HG03521 (cell line): Measurements from ENCODE around the gene GLIS1.

ENCODE experiments used
- ATAC-seq: cut with Tn5 transposase; IDR thresholded peaks from one replicate; pipeline ENCODE4 v1.9.1; 2021; ENCODE audit warnings: mild to moderate bottlenecking, moderate library complexity; ENCODE audit not compliant: unreplicated experiment

The GLIS1 gene

DNA sequence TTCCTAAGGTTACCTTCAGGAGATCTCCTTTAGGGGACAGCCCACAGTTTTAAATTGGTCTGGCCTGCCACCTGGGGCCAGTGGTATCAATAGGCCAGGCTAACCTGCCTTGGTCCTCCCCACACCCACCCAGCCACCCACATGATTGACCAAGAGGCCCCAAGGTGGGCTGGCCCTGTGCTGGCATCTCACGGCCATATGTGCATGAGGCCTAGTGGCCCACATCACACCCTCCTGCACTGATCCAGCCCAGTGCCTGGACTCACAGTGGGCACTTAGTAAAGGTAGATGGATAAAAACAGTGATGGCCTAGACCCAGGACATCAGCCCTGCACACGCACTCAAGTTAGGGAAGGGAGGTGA, 197.7 kb downstream of the GLIS1 start:
- no peak for ATAC-seq

GRCh38 chr1:53540604-53541262, 198.2 kb downstream of the GLIS1 start:
- ATAC-seq = no peak

DNA sequence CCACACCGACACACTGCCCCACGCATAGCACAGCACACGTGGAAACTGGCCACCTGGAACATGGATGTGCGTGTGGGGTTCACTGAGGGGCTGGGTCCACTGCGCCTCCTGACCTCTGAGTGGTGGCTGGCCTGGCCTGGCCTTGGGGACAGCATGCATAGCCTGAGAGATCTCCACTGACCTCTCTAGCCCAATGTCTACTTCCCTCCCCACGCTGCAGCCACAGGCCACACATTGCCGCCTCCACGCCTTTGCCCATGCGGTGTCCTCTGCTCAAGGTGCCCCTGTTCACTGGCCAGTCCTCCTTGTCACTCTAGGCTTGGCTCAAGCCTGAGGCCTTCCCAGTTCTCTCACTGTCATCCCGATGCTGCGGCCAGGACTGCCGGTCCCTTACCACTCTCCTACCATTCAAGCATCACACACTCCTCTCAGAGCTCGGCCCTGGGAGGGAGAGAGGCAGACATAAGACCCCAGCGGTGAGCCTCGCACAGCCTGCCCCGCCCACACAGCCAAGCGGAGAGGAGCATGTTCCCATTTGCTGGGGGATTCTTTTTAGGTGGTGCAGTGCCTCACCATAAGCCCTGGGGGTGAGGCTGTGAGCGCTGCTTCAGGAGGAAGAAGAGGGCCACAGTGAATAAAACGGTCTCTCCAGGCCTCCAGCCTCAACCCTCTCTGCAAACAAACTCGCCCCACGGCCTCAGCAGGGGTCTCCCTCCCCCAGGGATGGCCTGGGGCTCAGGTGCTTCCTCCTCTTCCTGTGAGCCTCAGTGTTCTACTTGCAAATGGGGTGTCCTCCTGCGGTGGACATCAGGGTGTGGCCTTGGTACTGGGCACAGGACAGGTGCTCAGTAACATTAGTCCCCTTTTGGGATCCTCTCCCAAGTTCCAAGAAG, 199.0 kb downstream of the GLIS1 start:
- no peak for ATAC-seq

- ATAC-seq = no peak
Observed at GRCh38 chr1:53539226-53539625, 199.7 kb downstream of the GLIS1 start.

DNA sequence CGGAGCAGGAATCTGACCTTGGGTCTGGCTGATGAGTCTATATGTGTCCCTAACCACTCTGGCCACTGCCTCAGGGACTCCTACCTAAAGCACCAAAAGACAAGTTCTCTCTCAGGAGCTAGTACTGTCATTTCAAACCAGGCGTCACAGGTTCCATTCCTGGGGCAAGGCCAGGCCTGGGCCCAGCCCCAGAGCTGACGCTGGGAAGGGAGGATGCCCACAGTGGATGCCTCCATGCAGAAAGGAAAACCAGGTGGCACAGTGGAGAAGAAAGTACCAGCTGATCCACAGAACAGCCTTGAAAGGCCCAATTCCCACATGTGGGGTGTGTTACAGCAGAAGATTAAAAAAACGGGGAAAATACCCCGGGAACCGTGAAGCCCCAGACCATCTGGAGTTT, 202.4 kb downstream of the GLIS1 start:
- ATAC-seq = no peak

- no peak for ATAC-seq
Observed at GRCh38 chr1:53535846-53536245, 203.1 kb downstream of the GLIS1 start.

DNA sequence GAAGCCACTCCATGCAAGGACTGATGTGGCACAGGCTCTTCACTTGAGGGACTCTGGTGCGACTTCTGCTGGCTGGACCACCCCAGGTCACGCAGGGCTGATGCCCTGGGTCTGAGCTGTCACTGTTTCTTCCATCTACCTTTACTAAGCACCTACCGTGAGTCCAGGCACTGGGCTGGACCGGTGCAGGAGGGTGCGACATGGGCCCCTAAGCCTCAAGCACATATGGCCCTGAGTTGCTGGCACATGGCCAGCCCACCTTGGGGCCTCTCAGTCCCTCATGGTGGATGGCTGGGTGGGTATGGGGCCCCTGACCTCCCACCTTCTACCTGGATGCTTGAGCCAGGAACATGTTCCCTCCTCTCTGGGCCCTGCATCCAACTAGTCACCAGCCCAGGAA, 203.7 kb downstream of the GLIS1 start:
- no peak for ATAC-seq

DNA sequence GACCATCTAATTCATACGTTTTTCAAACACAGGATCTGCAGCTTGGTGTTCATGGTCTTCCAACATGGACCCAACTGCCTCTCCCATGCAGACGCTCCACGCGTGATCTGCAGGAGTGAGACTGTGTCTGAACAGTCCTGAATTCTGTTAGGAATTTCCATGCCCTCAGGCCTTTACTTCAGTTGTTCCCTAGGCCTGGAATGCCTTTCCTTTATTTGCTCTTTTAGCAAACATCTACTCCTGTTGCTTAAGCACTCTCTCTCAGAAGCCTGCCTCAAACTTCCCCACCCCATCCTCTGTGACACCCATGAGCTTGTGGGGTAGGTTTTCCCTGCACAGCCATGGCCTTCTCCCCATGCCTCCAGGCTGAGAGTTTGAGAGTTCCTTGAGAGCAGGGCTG, 206.1 kb downstream of the GLIS1 start:
- ATAC-seq = no peak

DNA sequence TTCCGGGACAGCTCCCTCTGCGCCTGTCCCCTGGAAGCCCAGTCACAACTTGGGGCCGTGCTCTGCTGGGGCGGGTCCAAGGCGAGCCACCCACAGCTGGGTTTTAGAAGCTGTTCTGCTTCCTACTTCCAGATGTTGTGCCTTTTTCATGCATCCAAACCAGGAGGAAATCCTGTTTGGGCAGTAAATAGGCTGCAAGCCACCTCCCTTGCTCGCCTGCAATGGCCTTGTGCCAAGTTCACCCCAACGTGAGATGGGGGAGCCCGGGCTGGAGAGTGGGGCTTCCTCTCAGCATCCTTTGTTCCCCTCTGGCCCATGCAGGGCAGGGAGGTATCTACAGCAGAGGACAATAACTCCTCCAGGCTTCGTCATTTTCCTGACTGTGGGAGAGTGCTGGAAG, 206.6 kb downstream of the GLIS1 start:
- no peak for ATAC-seq

DNA sequence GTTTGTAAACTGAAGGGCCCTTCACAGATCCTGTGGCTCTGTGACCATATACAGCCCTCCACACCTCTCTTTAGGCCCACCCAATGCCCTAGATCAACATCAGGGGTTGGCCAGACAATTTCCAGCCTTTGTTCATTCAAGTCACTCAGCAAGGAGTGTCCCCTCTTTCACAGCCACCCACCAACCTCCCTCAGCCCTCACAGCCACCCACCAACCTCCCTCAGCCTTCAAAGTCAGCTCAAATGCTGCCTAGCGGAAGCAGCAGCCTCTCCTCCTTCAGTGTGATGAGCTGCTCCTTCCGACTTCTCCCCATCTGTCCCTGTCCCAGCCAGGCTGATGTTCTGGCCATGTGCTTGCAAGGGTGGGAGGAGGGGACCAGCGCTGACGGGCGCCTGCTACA, 208.4 kb downstream of the GLIS1 start:
- no peak for ATAC-seq

DNA sequence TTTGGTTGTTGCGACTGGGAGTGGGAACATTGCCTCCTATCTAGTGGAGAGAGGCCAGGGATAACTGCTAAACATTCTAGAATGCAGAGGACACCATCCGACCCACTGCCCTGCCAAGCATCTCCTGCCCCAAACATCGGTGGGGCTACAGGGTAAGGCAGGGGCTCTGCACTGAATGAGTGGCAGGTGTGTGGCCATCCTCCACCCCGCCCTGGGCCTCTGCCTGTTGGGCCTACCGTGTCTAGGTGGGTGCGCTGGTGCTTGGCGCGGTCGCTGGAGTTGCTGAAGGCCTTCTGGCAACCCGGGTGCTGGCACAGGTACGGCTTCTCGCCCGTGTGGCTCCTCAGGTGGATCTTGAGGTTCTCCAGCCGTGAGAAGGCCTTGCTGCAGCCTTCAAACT, 209.4 kb downstream of the GLIS1 start:
- ATAC-seq = no peak

DNA sequence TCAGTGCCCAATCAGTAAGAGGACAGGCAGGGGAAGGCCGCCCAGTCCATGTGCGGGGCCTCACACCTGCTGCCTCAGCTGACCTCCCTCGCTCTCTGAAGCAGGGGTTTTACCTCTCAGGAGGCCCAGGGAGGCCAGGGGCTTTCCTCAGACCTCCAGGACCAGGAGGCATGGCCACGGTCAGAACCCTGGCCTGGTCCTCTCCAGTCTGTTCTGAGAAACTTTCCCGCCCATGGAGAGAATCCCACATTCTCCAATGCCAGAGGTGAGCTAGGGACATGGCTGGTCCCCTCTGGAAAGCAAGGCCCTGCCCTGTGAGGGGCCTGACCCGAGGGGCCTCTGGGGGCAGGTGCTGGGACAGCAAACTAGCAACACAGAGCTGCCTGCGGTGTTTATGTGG, 211.6 kb downstream of the GLIS1 start:
- ATAC-seq = no peak

- no peak for ATAC-seq
Observed at GRCh38 chr1:53526451-53527101, 212.4 kb downstream of the GLIS1 start.

DNA sequence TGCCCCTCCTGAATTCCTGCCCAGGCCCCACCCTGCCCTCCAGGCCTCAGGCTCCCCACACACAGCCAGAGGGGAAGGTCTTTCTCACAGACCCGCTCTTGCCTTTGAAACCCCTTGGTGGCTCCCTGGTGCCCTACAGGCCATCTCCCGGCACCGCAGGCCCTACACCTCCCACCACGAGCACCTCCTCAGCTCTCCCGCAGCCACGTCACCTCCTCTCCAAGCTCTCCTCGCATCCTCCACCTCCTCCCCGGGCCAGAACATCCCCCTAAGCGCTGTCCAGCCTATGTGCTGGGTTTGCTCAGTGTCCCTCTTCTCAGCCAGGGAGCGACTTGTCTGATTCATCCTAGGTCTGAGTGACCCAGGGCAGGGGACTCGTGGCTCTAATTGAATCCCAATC, 213.4 kb downstream of the GLIS1 start:
- ATAC-seq = no peak

DNA sequence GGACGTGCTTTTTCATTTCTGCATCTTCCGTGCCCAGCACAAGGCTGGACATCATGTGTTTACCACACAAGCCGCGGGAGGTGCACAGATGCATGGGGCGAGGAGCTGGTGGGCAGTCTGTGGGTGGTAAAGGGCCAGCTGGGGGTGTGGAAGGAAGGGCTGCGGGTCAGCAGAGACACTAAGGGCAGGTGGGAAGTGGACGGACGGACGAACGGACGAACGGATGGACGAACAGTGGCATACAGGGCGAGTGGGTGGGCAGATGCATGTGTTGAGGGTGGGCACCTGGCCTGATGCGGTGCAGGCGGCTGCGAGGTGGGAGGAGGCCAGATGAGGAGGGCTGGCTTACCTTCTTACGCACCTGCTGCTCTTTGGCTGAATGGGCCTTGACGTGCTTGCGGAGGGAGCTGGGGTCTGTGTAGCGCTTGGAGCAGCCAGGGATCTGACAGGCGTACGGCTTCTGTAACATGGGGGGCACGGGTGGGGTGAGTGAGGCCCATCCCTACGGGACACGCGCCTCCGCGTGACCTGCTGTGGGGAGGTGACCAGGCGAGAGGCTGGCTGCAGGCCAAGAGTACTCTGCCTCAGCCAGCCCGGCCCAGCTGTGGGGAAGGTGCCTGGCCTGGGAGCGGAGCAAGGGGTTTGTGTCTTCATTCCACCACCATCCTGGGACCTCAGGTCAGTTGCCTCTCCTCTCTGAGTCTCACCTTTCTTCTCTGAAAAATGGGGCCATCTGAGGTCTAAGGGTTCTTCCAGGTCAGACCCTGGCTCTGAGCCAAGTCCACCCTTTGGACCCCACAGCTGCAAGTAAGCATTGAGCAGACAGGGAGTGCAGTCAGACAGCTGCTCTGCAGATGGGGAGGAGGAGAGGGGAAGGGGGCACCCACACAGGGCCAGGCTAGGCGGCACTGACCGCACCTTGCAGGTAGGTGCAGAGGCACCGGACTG, 214.3 kb downstream of the GLIS1 start:
- no peak for ATAC-seq

DNA sequence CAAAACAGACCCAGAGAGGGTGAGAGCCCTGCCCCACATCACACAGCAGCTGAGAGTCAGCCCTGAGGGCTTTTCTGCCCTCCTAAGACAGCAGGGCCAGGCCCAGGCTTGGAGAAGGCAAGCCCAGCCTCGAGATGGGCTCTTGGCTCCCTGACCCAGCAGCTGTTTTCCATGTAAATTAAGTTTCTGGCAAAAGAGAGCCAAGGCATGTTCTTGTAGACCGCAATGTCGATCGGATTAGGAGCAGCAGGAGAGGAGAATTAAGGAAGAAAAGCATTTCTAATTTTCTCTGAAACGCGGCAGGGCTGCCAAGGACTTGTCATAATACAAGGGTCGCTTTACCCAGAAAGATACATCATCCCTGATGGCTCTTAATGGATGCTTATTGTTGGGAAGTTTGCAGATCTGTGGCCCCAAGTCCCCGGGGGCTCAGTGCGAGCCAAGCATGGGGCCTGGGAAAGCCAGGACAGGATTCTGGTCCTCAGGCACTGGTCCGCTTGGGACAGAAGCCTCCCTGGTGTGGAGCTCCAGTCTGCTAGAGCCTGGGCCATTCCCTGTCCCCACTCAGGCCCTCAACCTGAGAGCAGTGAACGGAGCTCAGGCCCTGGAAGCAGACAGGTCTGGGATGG, 216.9 kb downstream of the GLIS1 start:
- no peak for ATAC-seq

- no peak for ATAC-seq
Observed at GRCh38 chr1:53520481-53520880, 218.5 kb downstream of the GLIS1 start.

DNA sequence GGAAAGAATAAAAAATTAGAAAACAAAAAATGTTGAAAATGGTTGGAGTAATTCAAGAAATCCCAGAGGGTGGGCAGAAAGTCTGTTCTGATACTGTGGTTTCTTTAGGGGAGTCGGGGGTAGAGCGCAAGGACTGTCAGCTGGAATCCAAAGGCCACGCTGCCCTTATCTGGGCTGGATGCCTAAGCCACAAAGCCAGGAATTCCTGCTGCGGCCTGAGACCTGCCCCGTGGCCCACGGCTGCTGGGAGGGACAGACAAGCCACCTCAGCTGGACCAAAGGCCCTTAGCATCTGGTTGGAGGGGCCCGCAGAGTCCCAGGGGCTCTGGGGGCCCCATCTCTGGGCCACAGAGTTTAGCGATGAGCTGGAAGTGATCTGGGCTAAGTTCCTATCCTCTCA, 219.5 kb downstream of the GLIS1 start:
- no peak for ATAC-seq

DNA sequence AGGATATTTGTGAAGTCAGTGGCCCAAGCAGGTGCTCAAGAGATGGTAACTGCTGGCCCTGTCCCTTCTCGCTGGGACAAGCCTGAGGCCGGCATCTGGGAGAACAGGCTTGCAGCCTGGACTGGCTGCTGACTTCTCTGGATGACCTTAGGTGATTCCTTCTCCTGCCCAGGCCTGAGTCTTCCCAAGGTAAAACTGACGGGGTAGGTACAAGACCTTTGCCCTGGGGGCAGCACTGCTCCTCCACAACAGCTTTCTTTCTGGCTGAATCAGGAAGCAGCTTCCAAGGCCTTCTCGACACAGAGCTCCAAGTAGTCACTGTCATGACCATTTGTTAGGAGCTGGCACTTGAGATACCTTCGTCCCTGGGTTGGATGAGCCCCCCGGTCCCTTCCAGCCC, 220.2 kb downstream of the GLIS1 start:
- ATAC-seq = no peak

DNA sequence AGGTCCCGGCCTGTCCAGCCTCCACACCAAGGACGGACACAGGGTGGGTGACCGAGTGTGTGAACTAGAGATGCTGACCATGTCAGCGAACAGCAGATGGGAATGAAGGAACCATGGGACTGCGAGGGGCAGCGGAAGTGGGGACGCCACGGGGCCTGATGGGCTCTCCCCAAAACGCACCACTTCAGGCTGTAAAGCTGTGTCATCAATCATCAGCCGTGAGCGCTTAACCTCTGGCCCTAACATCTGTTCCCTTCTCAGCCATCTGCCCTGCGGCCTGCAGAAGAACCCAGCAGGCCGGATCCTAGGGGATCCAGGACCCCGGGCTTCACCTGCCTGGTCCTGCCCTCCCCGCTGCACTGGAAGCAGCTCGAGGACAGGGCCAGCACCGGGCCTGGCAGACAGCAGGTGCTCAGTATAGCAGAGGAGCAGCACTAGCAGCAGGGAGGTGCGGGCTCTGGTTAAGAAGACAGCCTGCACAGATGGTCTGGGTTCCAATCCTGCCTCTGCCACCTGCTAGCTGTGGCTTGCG, 221.1 kb downstream of the GLIS1 start:
- ATAC-seq = no peak
